Body of pancreas (tissue), 4 donors: ENCODE measurements around the gene ACTR3C. TPM values are rescaled to one million over a fixed set of nuclear protein-coding genes. Genes with fewer than 3 reads are reported as not detected.
A peak's percentile ranks its signal among the peaks of the same experiment; 100 is the strongest.

Experiments used
- ATAC-seq: fragments of 150-250 bp; one replicate; pipeline ENCODE4 v1.9.1; 2016
- DNase-seq, 4 donors: peaks; one replicate each; pipeline ENCODE4 v3.0.0-alpha.2; 2019
- H3K27ac ChIP-seq, 4 donors: fragments of 200-600 bp; sonication (generic); 1 replicate in 3 of 4; 2 replicates in 1 of 4; pipeline versions ENCODE4 v1.5.1 to v1.6.1; 2016 to 2019; ENCODE audit warnings: mild to moderate bottlenecking in 1 of 4, mixed read lengths in 1 of 4, moderate library complexity in 1 of 4
- H3K27me3 ChIP-seq, 2 donors: fragments of 200-600 bp; sonication (generic); one replicate each; pipeline ENCODE4 v1.6.0; 2016; ENCODE audit warnings: mild to moderate bottlenecking in 1 of 2
- H3K36me3 ChIP-seq, 2 donors: fragments of 200-600 bp; sonication (generic); replicated peaks in 1 of 2; 2 replicates each; pipeline ENCODE4 v1.5.1; 2016; ENCODE audit warnings: low read depth in 2 of 2; ENCODE audit not compliant: insufficient read depth in 1 of 2
- H3K4me1 ChIP-seq: fragments of 200-600 bp; sonication (generic); one replicate; pipeline ENCODE4 v1.6.0; 2016
- H3K4me3 ChIP-seq, 2 donors: fragments of 200-600 bp; sonication (generic); 1 replicate in 1 of 2; 2 replicates in 1 of 2; pipeline ENCODE4 v1.5.1; 2016 to 2019
- H3K9me3 ChIP-seq, 3 donors: fragments of 200-600 bp; sonication (generic); 1 replicate in 2 of 3; 2 replicates in 1 of 3; pipeline ENCODE4 v1.5.1; 2016
- POLR2A ChIP-seq, 3 donors: fragments of 450-650 bp; IDR thresholded peaks; one replicate each; pipeline ENCODE4 v1.6.1; 2016; ENCODE audit warnings: antibody characterized with exemption in 3 of 3, mild to moderate bottlenecking in 2 of 3
- WGBS, 2 donors: methylation state at CpG; one replicate each; pipeline ENCODE4 v1.1.5; 2017; 5-methylcytosine and 5-hydroxymethylcytosine counted together
- intact Hi-C: fragments of 100-400 bp; cut with DNase I; formaldehyde crosslinking; loops from one replicate; pipeline ENCODE4 v1.15.1; 2023
- total RNA-seq, 2 donors: library from RNA; depleted of rRNA; stranded (reverse); fragments of >200 nt; gene quantifications; one replicate each; pipeline ENCODE4 v1.1.0, GENCODE V29; 2016
- TF ChIP-seq, protein P1 (sequence below), 7 experiments: fragments of 450-650 bp in 4 of 7; fragments of 200-600 bp in 3 of 7; sonication (generic) in 3 of 7; IDR thresholded peaks; one replicate each; pipeline ENCODE4 v1.5.1; 2016 to 2019; ENCODE audit warnings: antibody characterized with exemption in 7 of 7

ACTR3C gene
- total RNA-seq, 2 donors from 2014 or later: 35.5 to 69.9 TPM

DNA sequence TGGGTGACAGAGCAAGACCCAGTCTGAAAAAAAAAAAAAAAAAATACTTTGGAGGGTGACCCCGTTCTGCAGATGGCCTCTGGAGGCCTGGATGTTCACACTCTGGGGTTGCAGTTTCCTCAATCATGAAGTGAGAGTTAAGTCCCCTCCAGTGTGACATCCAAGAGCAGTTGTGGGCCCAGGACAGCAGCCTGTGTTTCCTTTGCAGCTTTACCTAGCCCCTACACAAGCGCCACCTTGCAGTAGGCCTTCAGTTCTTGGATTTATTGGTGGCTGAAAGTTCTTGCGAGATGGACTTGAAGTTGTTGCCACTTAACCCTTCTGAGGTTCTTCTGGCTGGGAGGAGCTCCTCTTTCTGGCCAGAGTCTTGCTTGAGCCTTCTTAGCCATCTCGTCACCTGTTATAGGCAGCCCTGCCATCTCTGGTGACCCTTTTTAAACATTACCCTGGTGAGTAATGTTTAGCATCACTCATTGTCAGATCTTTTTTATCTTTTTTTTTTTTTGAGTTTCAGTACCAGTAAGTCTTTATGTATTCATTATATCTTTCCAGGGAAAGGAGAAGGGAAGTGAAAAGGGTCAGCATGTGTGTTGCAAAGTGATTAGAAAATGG, 3.4 kb upstream of the ACTR3C start:
- intact Hi-C loops: no loop called here
- Histone ChIP-seq H3K4me1 (peaks cover 25% of the 10 kb centered on the region), H3K36me3 (no peaks in the 10 kb centered on the region), H3K27me3 (no peaks in the 10 kb centered on the region), H3K27ac (no peak overlapping the region), H3K4me3 (no peak overlapping the region), H3K9me3 (no peaks in the 10 kb centered on the region)
- ATAC-seq (no peak), DNase-seq (no peak)
- WGBS, 2 donors: 83 to 84% methylated on average over 4 of the region's 4 CpGs
- TF ChIP-seq POLR2A (IDR thresholded peaks at IDR 0.05): no peak
- TF ChIP-seq, protein P1, sequence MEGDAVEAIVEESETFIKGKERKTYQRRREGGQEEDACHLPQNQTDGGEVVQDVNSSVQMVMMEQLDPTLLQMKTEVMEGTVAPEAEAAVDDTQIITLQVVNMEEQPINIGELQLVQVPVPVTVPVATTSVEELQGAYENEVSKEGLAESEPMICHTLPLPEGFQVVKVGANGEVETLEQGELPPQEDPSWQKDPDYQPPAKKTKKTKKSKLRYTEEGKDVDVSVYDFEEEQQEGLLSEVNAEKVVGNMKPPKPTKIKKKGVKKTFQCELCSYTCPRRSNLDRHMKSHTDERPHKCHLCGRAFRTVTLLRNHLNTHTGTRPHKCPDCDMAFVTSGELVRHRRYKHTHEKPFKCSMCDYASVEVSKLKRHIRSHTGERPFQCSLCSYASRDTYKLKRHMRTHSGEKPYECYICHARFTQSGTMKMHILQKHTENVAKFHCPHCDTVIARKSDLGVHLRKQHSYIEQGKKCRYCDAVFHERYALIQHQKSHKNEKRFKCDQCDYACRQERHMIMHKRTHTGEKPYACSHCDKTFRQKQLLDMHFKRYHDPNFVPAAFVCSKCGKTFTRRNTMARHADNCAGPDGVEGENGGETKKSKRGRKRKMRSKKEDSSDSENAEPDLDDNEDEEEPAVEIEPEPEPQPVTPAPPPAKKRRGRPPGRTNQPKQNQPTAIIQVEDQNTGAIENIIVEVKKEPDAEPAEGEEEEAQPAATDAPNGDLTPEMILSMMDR (IDR thresholded peaks at IDR 0.05): no peak

GRCh38 chr7:150325901-150326300, 2.6 kb upstream of the ACTR3C start:
- H3K9me3 ChIP-seq: no peaks in the 10 kb centered on the region
- 74 to 85% methylated on average over 6 of the region's 6 CpGs for WGBS, 2 donors
- intact Hi-C loops: no loop called here

GRCh38 chr7:150325110-150325611, 1.8 kb upstream of the ACTR3C start:
- no peaks in the 10 kb centered on the region for H3K27me3 ChIP-seq
- 83 to 95% methylated on average over 10 of the region's 10 CpGs for WGBS, 2 donors
- intact Hi-C loops: no loop called here
- no peaks in the 10 kb centered on the region for H3K36me3 ChIP-seq
- H3K4me1 ChIP-seq: peaks cover 41% of the 10 kb centered on the region
- H3K4me3 ChIP-seq: no peak overlapping the region
- ATAC-seq: no peak
- no peak for TF ChIP-seq POLR2A (IDR thresholded peaks at IDR 0.05)
- TF ChIP-seq, protein P1 (IDR thresholded peaks at IDR 0.05): no peak
- peak overlapping the region in 3 of 4 donors; percentile 91 to 99 (median 98) for H3K27ac ChIP-seq
- DNase-seq: peak in 1 of 4 donors; percentile 58
- no peaks in the 10 kb centered on the region for H3K9me3 ChIP-seq

More at GRCh38 chr7:150325901-150326300, 2.6 kb upstream of the ACTR3C start:
- H3K4me1 ChIP-seq: peaks cover 34% of the 10 kb centered on the region
- no peak overlapping the region for H3K27ac ChIP-seq
- no peak for DNase-seq
- H3K27me3 ChIP-seq: no peaks in the 10 kb centered on the region
- no peak for ATAC-seq
- TF ChIP-seq, protein P1 (IDR thresholded peaks at IDR 0.05): no peak
- H3K36me3 ChIP-seq: no peaks in the 10 kb centered on the region
- no peak overlapping the region for H3K4me3 ChIP-seq

DNA sequence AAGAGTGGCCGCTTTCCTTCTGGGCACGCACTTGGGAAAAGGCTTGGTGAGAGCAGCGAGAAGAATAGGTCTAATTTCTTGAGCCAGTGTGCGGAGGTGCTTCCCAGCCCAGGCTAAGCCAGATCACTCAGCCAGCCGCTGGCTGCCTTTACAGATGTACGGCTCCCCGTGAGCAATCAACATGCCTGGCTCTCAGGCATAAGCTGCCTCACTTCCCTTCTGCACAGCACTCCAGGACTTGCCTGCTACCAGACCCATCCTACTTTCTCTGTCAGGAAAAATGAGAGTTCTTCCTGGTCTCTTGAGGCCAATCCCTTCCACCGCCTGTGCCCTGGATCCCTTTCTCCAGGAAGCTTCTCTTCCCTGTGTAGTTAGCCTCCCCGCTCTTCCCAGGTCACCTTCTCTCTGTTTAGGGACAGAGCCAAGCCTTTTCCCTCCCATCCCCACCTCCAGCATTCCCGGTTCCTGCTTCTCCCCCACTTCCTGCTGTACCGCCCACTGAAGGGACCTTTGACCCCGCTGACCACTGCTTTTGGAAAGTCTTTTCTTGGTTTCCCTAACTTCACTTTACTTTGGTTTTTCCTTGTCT, 1.1 kb upstream of the ACTR3C start:
- Histone ChIP-seq H3K27me3 (no peaks in the 10 kb centered on the region), H3K9me3 (no peaks in the 10 kb centered on the region), H3K4me1 (peaks cover 48% of the 10 kb centered on the region), H3K27ac (peak overlapping the region; percentile 91 to 99 (median 98)), H3K4me3 (no peak overlapping the region), H3K36me3 (no peaks in the 10 kb centered on the region)
- peak in 3 of 4 donors; percentile 37 to 59 (median 53) for DNase-seq
- ATAC-seq: no peak
- intact Hi-C loops: no loop called here
- TF ChIP-seq POLR2A (IDR thresholded peaks at IDR 0.05): peak in 2 of 3 donors; percentile 4 to 7
- TF ChIP-seq, protein P1 (IDR thresholded peaks at IDR 0.05): no peak
- WGBS, 2 donors: 28 to 36% methylated on average over 12 of the region's 12 CpGs
